Skin epidermis (tissue), 12 donors: ENCODE measurements around the gene IFI35.
"Not testable (repeated sequence)": the region's sequence is repeated elsewhere in the genome, so short reads cannot be mapped to it uniquely, and the experiment has no call there.

Source experiments
- H3K27ac ChIP-seq, 21 experiments: fragments of 200-600 bp; sonication (generic) in 11 of 21; one replicate each; pipeline ENCODE4 v1.5.0; 2020; ENCODE audit warnings: mild to moderate bottlenecking in 3 of 21, inconsistent platforms in 2 of 21, moderate library complexity in 2 of 21
- H3K4me3 ChIP-seq, 7 experiments: fragments of 200-600 bp; sonication (generic) in 2 of 7; one replicate each; pipeline ENCODE4 v1.5.0; 2020; ENCODE audit warnings: inconsistent platforms in 2 of 7, mild to moderate bottlenecking in 2 of 7, moderate library complexity in 1 of 7

IFI35 gene

DNA sequence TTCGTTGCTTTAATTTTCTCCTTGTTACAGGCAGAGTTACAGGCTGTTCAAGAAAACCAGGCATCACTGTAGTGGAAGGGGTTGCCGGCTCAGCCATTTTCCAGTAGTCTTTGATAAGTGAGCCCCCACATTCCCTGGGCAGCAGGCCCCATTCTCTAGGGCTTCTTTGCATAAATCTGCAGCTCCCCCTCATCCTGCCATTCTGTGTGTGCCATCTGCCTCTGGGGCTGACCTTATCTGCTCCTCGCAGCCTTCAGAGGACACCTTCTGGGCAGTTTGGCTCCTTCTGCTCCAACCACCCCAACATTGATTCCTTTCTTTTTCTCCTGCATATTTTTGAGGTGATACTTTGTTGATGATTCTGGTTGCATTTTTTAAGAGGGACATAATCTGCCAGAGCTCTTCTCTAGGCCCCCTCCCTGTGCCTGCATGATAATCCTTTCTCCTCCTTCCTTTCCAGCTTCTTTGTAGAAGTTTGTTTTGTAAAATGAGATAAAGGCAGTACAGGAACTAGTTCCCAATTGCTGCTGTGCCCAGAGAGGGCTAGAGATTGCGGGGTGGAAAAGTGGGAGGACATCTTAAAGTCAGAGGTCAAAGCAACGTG lies 35.5 kb downstream of the IFI35 start:
- no peak overlapping the region for H3K27ac ChIP-seq
- no peak overlapping the region for H3K4me3 ChIP-seq

DNA sequence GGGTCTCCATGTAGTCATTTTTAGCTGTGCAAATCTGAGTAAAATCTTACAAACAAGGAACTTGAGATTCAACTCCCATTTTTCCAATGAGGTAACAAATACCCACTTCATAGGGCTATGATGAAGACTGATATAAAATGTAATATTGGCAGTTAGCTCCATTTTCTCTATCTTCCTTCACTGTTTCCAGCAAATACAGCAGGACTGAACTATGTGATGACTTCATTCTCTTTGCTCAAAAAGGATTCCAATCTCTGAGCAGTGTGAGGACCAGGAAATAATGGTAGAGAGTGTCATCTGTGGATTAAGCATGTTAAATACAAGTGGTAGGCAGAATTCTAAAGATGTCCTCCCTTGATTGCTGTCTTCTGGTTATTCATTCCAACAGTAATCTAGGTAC lies 36.7 kb downstream of the IFI35 start:
- Histone ChIP-seq H3K27ac (no peak overlapping the region), H3K4me3 (no peak overlapping the region)

DNA sequence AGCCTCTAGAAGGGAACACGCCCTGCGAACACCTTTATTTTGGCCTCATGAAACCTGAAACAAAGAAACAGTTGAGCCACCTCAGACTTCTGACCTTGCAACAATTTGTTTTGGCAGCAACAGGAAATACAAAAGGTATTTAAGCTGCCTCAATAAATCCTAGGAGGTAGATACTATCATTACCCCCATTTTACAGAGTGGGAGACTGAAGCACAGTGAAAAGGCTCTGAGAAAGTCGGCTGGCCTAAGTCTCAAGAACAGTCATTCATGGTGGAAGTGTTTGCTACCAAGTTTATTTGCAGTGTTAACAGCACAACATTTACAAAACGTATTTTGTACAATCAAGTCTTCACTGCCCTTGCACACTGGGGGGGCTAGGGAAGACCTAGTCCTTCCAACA lies 37.4 kb downstream of the IFI35 start:
- H3K4me3 ChIP-seq: no peak overlapping the region
- H3K27ac ChIP-seq: no peak overlapping the region

DNA sequence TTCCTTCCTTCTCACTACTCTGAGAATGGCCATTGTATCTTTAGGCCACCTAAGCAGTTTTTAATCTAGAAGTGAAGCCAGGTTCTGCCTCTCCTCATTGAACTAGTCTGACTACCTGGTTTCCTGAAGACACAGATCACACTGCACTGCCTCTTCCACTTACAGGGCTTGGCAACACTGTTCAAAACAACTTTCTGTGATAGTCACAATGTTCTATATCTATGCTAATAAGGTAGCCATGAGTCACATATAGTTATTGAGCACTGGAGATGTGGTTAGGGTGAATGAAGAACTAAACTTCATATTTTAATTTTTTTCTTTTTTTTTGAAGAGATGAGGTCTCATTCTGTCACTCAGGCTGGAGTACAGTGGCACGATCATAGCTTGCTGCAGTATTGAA lies 45.4 kb downstream of the IFI35 start:
- H3K4me3 ChIP-seq: no peak overlapping the region
- no peak overlapping the region for H3K27ac ChIP-seq

DNA sequence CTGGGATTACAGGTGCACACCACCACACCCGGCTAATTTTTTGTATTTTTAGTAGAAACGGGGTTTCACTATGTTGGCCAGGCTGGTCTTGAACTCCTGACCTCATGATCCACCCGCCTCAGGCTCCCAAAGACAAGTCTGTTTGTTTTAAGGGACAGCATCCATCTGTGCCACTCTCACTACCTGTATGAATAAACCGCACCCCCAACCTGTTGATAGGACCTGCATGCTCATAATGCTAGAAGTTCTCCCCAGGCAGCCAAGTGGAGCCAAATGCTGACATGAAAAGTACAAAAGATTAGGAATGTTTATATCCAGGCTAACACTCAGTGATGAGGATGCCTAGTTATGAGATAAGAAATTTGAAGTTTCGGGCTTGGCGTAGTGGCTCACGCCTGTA lies 46.4 kb downstream of the IFI35 start:
- not testable (repeated sequence) for H3K4me3 ChIP-seq, H3K27ac ChIP-seq

DNA sequence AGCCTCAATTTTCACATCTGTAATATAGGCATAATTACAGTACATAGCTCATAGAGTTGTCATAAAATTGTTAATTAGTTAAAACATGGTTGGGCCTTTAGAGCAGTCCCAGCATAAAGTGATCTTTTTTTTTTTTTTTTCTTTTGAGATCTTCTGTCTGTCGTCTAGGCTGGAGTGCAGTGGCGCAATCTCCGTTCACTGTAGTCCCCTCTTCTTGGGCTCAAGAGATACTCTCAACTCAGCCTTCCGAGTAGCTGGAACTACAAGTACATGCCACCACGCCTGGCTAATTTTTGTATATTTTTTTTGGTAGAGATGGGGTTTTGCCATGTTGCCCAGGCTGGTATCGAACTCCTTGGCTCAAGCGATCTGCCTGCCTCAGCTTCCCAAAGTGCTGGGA lies 49.5 kb downstream of the IFI35 start:
- Histone ChIP-seq H3K27ac (no peak overlapping the region), H3K4me3 (no peak overlapping the region)

DNA sequence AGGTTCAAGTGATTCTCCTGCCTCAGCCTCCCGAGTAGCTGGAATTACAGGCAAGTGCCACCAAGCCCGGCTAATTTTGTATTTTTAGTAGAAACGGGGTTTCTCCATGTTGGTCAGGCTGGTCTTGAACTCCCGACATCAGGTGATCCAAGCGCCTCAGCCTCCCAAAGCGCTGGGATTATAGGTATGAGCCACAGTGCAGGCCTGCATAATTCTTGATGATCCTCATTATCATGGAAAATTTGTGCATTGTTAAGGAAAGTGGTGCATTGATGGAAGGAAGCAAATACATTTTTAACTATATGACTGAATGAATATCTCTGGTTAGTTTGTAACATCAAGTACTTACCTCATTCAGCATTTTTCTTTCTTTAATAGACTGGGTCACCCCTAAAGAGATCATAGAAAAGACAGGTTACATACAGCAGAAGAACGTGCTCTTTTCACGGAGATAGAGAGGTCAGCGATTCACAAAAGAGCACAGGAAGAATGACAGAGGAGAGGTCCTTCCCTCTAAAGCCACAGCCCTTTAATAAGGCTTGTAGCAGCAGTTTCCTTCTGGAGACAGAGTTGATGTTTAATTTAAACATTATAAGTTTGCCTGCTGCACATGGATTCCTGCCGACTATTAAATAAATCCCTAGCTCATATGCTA lies 56.5 kb downstream of the IFI35 start:
- H3K27ac ChIP-seq: no peak overlapping the region
- H3K4me3 ChIP-seq: no peak overlapping the region
